Measurements from ENCODE around the gene RALY.

The RALY gene

DNA sequence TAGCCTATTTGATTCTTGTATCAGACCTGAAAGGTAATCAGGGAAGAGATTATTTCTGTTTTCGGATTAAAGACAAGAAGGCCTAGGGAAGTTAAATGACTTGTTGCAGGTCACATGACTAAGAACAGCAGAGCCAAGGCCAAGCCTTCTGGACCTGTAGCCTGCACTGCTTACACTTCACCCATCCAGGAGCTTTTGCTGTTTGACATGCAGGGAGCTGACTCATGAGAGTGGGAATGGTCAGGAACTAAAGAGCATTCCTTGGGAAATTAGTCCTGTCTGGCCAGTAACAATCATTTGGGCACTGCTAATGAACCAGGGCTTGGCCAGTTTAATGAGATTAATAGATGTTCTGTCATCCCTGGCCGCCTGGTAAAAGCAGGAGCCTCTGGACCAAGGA is 71.5 kb downstream of the RALY start:
- TF ChIP-seq, protein P1, sequence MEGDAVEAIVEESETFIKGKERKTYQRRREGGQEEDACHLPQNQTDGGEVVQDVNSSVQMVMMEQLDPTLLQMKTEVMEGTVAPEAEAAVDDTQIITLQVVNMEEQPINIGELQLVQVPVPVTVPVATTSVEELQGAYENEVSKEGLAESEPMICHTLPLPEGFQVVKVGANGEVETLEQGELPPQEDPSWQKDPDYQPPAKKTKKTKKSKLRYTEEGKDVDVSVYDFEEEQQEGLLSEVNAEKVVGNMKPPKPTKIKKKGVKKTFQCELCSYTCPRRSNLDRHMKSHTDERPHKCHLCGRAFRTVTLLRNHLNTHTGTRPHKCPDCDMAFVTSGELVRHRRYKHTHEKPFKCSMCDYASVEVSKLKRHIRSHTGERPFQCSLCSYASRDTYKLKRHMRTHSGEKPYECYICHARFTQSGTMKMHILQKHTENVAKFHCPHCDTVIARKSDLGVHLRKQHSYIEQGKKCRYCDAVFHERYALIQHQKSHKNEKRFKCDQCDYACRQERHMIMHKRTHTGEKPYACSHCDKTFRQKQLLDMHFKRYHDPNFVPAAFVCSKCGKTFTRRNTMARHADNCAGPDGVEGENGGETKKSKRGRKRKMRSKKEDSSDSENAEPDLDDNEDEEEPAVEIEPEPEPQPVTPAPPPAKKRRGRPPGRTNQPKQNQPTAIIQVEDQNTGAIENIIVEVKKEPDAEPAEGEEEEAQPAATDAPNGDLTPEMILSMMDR (conservative IDR thresholded peaks at IDR 0.05; ENCODE audit: low read length), result no peak
- DNase-seq (ENCODE audit: low read depth), result peak; percentile 66
- no peak overlapping the region for H3K4me3 ChIP-seq (ENCODE audit: low read length)

DNA sequence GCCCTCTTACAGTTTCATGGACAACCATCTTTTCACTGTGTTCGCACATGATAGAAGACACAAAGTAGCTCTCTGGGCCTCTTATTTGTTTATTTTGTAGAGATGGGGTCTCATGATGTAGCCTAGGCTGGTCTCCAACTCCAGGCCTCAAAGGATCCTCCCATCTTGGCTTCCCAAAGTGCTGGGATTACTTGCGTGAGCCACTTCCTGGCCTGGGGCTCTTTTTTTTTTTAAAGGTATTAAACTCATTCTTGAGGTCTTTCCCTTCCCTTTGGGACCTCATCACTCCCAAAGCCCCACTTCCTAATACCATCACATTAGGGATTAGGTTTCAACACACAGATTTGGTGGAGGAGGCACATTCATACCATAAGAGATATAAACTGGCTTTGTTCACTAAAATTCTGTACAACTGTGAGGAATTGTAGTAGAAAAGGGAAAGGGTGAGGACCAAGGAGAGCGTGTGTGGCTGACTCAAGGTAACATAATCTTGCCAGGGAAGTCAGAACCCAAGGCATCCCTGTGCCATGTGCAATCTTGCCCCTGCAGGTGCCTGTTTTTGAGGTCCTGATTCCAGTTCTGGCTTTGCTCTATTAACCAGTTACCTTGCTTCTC is 72.9 kb downstream of the RALY start:
- H3K4me3 ChIP-seq (ENCODE audit: low read length), result no peak overlapping the region
- TF ChIP-seq, protein P1 (conservative IDR thresholded peaks at IDR 0.05; ENCODE audit: low read length), result no peak
- DNase-seq (ENCODE audit: low read depth), result peak; percentile 57

DNA sequence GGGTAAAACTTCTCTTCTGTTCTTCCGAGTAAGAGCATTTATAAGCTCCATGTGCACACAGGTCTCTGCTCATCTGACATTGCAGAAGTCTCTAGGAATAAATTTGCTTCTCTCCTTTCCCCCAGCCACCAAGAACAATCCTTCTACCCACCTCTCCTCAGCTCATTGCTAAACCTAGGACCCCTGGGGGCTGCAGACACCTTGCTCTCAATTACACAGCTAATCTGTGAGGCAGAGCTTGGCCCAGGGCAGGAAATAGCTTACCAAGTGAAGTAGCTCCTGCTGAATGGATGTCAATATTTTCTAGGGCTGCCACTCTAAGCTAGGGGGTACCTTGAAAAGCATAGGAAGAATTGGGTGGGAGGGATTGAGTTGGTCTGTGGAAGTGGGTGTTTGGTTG is 74.3 kb downstream of the RALY start:
- TF ChIP-seq, protein P1 (conservative IDR thresholded peaks at IDR 0.05; ENCODE audit: low read length), result no peak
- no peak overlapping the region for H3K4me3 ChIP-seq (ENCODE audit: low read length)
- DNase-seq (ENCODE audit: low read depth), result no peak

DNA sequence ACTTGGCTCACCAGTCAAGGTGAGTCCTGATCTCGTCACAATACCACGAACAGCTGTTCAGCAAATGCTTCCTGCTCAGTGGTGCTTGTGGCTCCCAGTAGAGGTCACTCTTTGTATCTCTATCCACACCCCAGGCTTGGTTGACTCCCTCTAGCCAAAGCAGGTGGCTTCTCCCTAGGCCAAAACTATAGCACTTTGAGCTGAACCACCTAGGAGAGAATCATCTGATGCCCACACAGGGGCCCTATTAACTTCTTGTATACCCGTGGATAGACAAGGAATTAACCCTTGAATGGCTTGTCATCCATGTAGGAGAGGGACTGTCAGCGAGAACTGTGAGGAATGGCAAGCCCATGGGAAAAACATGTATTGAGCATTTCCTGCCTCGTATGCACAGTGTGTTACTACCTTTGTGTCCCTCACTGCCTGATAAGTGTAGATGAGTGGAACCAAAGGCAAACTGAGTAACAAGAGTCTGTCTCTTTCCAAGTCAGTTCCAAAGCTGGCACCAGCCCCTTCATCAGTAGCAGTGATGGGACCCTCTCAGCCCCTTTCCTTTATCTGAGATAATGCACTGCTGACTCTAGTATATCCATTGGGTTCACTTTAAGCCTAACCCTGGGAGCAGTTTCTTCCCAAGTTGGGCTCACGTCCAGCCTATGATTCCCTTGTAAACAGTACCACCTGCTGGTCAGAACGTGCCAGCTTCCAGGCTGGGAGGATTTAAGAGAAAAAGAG is 75.8 kb downstream of the RALY start:
- TF ChIP-seq, protein P1 (conservative IDR thresholded peaks at IDR 0.05; ENCODE audit: low read length), result peak; percentile 89
- H3K4me3 ChIP-seq (ENCODE audit: low read length), result no peak overlapping the region
- peak; percentile 80 for DNase-seq (ENCODE audit: low read depth)

DNA sequence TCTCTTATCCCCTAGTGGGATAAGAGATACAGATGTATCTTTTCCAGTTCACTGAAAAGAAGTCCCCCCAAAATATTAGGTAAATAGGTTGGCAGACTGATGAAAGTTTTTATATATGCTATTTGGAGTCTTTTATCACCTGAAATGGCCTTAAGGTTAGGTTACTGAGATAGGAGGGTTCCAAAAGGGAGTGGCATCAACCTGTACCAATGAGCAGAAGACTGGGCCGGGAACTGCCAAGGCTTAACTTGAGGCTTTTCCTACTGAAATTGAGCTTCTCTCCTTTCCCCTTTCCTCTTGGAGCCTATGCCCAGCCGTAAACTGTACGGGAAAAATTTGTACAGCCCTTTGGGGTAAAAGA is 76.3 kb downstream of the RALY start:
- TF ChIP-seq, protein P1 (conservative IDR thresholded peaks at IDR 0.05; ENCODE audit: low read length), result no peak
- no peak for DNase-seq (ENCODE audit: low read depth)
- H3K4me3 ChIP-seq (ENCODE audit: low read length), result no peak overlapping the region

DNA sequence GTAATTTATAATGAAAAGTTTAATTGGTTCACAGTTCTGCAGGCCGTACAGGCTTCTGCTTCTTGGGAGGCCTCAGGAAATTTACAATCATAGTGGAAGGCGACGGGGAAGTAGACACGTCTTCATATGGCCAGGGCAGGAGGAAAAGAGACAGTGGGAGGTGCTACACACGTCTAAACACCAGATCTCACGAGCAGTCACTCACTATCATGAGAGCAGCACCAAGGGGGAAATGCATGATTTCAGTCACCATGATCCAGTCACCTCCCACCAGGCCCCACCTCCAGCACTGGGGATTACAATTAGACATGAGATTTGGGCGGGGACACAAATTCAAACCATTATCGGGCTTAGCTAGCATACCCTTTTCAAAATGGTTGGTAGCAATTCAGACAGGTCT is 77.1 kb downstream of the RALY start:
- no peak for DNase-seq (ENCODE audit: low read depth)
- no peak overlapping the region for H3K4me3 ChIP-seq (ENCODE audit: low read length)
- TF ChIP-seq, protein P1 (conservative IDR thresholded peaks at IDR 0.05; ENCODE audit: low read length), result no peak

DNA sequence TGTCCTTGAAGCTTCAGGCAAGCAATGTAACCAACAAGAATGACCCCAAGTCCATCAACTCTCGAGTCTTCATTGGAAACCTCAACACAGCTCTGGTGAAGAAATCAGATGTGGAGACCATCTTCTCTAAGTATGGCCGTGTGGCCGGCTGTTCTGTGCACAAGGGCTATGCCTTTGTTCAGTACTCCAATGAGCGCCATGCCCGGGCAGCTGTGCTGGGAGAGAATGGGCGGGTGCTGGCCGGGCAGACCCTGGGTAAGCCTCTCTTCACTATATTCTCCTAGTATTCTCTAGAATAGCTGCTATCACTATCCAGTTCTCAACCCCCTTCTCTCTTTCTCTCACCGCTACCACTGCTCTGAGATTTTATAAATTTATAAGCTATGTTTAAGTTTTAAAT is 78.4 kb downstream of the RALY start:
- TF ChIP-seq, protein P1 (conservative IDR thresholded peaks at IDR 0.05; ENCODE audit: low read length), result no peak

More for the DNA sequence above, 78.4 kb downstream of the RALY start:
- DNase-seq (ENCODE audit: low read depth), result no peak
- H3K4me3 ChIP-seq (ENCODE audit: low read length), result no peak overlapping the region
